NAMALWA (cell line): ENCODE results near the gene SYMPK.

Experiments
- DNase-seq: peaks from one replicate; pipeline ENCODE4 v3.0.0-alpha.2; 2015; ENCODE audit warnings: low spot score

The SYMPK gene

GRCh38 chr19:45866400-45867176 is 3.6 kb upstream of the SYMPK start:
- DNase-seq: no peak

GRCh38 chr19:45865269-45865948 is 2.5 kb upstream of the SYMPK start:
- no peak for DNase-seq

GRCh38 chr19:45864629-45865082 is 1.7 kb upstream of the SYMPK start:
- DNase-seq: no peak

- no peak for DNase-seq
Measured at GRCh38 chr19:45863840-45864628, 1.1 kb upstream of the SYMPK start, which contains the start of gene FOXA3. TSS of gene FOXA3 (plus strand) at chr19:45864326. CDS start at chr19:45864457, 131 bp downstream.

GRCh38 chr19:45863335-45863839 is 440 bp upstream of the SYMPK start:
- no peak for DNase-seq

- DNase-seq: no peak
Measured at GRCh38 chr19:45862271-45862563, 730 bp downstream of the SYMPK start.

GRCh38 chr19:45860359-45861259 is 2.3 kb downstream of the SYMPK start:
- DNase-seq: no peak

- DNase-seq: no peak
Measured at GRCh38 chr19:45854167-45854778, 8.7 kb downstream of the SYMPK start.

- DNase-seq: no peak
Measured at GRCh38 chr19:45852983-45853382, 10.0 kb downstream of the SYMPK start.

GRCh38 chr19:45852145-45852750 is 10.7 kb downstream of the SYMPK start:
- DNase-seq: no peak

GRCh38 chr19:45848922-45849321 is 14.0 kb downstream of the SYMPK start:
- peak; percentile 51 for DNase-seq

GRCh38 chr19:45847663-45848062 is 15.3 kb downstream of the SYMPK start:
- no peak for DNase-seq

GRCh38 chr19:45842198-45842597 is 20.7 kb downstream of the SYMPK start:
- no peak for DNase-seq

GRCh38 chr19:45834970-45835369 is 28.0 kb downstream of the SYMPK start:
- DNase-seq: no peak

- DNase-seq: no peak
Measured at GRCh38 chr19:45828945-45829344, 34.0 kb downstream of the SYMPK start.

GRCh38 chr19:45828523-45828922 is 34.4 kb downstream of the SYMPK start:
- no peak for DNase-seq

GRCh38 chr19:45827459-45828093 is 35.4 kb downstream of the SYMPK start:
- no peak for DNase-seq

- no peak for DNase-seq
Measured at GRCh38 chr19:45826934-45827333, 36.0 kb downstream of the SYMPK start.

- no peak for DNase-seq
Measured at GRCh38 chr19:45825917-45826893, 36.7 kb downstream of the SYMPK start.
